Tibial artery (tissue), 4 donors: ENCODE measurements around the gene SLC12A3.

Source experiments
- DNase-seq, 2 donors: peaks; one replicate each; pipeline ENCODE4 v3.0.0-alpha.2; 2019
- H3K27ac ChIP-seq, 2 donors: fragments of 200-600 bp; sonication (generic) in 1 of 2; 1 replicate in 1 of 2; 2 replicates in 1 of 2; pipeline ENCODE4 v1.5.1; 2018 to 2019; ENCODE audit warnings: mild to moderate bottlenecking in 1 of 2
- H3K27me3 ChIP-seq, 2 donors: fragments of 200-600 bp; sonication (generic) in 1 of 2; one replicate each; pipeline versions ENCODE4 v1.5.1 to v1.6.0; 2016 to 2019
- H3K36me3 ChIP-seq, 3 donors: fragments of 200-600 bp; sonication (generic) in 2 of 3; one replicate each; pipeline ENCODE4 v1.5.1; 2016 to 2019; ENCODE audit warnings: mild to moderate bottlenecking in 2 of 3
- H3K4me1 ChIP-seq, 4 donors: fragments of 200-600 bp; sonication (generic) in 2 of 4; 1 replicate in 3 of 4; 2 replicates in 1 of 4; pipeline ENCODE4 v1.5.1; 2016 to 2019
- H3K4me3 ChIP-seq, 2 donors: fragments of 200-600 bp; sonication (generic) in 1 of 2; 1 replicate in 1 of 2; 2 replicates in 1 of 2; pipeline ENCODE4 v1.5.1; 2018 to 2019; ENCODE audit warnings: mild to moderate bottlenecking in 2 of 2
- H3K9me3 ChIP-seq, 3 donors: fragments of 200-600 bp; sonication (generic) in 1 of 3; one replicate each; pipeline ENCODE4 v1.5.1; 2016 to 2019
- intact Hi-C: fragments of 100-400 bp; cut with DNase I; formaldehyde crosslinking; loops from one replicate; pipeline ENCODE4 v1.15.0; 2023; ENCODE audit warnings: low total_unique reads
- TF ChIP-seq, protein P1 (sequence below), 2 experiments: fragments of 200-600 bp in 1 of 2; fragments of 450-650 bp in 1 of 2; IDR thresholded peaks; one replicate each; pipeline ENCODE4 v1.5.1; 2017 to 2019; ENCODE audit warnings: antibody characterized with exemption in 2 of 2, mild to moderate bottlenecking in 1 of 2, moderate library complexity in 1 of 2

SLC12A3 gene

DNA sequence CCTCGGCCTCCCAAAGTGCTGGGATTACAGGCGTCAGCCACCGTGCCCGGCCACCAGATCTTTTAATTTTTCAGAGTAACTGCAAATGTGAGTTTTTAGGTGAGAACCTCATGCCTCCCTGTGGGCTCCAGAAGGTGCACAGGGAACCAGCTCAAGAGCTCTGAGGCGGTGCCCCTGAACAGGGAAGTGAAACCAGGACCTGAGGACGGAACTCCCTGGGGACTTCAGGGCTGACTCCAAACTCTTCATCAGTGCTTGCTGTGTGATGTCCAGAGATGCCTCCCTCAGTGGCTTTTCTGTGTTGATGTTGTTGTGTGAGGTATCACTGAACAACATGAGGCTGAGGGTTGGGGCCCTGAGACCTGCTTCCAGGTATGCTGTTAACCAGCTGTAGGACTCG lies 23.8 kb downstream of the SLC12A3 start:
- intact Hi-C loops, result no loop called here
- H3K4me3 ChIP-seq, result no peak overlapping the region
- H3K4me1 ChIP-seq, result no peaks in the 10 kb centered on the region
- DNase-seq, result no peak
- no peaks in the 10 kb centered on the region for H3K36me3 ChIP-seq
- no peaks in the 10 kb centered on the region for H3K27me3 ChIP-seq
- TF ChIP-seq, protein P1, sequence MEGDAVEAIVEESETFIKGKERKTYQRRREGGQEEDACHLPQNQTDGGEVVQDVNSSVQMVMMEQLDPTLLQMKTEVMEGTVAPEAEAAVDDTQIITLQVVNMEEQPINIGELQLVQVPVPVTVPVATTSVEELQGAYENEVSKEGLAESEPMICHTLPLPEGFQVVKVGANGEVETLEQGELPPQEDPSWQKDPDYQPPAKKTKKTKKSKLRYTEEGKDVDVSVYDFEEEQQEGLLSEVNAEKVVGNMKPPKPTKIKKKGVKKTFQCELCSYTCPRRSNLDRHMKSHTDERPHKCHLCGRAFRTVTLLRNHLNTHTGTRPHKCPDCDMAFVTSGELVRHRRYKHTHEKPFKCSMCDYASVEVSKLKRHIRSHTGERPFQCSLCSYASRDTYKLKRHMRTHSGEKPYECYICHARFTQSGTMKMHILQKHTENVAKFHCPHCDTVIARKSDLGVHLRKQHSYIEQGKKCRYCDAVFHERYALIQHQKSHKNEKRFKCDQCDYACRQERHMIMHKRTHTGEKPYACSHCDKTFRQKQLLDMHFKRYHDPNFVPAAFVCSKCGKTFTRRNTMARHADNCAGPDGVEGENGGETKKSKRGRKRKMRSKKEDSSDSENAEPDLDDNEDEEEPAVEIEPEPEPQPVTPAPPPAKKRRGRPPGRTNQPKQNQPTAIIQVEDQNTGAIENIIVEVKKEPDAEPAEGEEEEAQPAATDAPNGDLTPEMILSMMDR (IDR thresholded peaks at IDR 0.05), result no peak
- no peak overlapping the region for H3K27ac ChIP-seq
- no peaks in the 10 kb centered on the region for H3K9me3 ChIP-seq

DNA sequence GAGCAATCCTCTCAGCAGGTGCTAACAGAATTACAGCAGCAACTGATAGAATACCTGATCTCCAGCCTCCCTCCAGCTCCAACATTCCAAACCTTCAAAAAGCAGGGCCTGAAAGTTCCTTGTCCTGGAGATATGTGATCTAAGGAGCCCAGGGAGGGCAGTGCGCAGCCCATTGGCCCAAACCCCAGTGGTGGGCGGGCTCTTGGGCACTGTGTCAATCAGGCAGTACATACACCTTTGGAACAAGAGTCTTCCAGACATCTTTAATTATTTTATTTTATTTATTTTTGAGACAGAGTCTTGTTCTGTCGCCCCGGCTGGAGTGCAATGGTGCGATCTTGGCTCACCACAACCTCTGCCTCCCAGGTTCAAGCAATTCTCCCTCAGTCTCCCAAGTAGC lies 24.2 kb downstream of the SLC12A3 start:
- H3K27ac ChIP-seq, result no peak overlapping the region
- H3K4me1 ChIP-seq, result no peaks in the 10 kb centered on the region
- TF ChIP-seq, protein P1 (IDR thresholded peaks at IDR 0.05), result no peak
- no peaks in the 10 kb centered on the region for H3K36me3 ChIP-seq
- intact Hi-C loops, result no loop called here
- no peaks in the 10 kb centered on the region for H3K27me3 ChIP-seq
- no peak overlapping the region for H3K4me3 ChIP-seq
- no peaks in the 10 kb centered on the region for H3K9me3 ChIP-seq
- DNase-seq, result no peak

DNA sequence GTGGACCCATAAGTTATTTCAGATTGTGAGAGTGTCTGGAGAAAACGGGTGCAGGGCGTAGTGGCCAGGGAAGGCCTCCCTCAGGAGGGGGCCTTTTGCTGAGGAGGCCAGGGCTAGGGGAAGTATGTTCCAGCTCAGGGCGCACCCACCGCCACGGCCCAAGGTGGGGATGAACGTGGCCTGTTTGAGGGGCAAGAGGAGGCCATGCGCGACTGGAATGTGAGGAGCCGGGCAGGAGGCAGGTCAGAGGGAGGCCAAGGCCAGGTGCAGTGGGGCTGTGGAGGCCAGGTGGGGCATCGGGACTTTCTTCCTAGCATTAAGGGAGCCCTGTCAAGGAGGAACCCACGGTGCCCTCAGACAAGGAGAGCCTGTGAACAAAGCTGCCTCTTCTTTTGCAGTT lies 26.7 kb downstream of the SLC12A3 start:
- intact Hi-C loops, result no loop called here
- Histone ChIP-seq H3K36me3 (no peaks in the 10 kb centered on the region), H3K4me3 (no peak overlapping the region), H3K27me3 (no peaks in the 10 kb centered on the region), H3K9me3 (no peaks in the 10 kb centered on the region), H3K27ac (no peak overlapping the region), H3K4me1 (no peaks in the 10 kb centered on the region)
- DNase-seq, result no peak
- TF ChIP-seq, protein P1 (IDR thresholded peaks at IDR 0.05), result no peak

DNA sequence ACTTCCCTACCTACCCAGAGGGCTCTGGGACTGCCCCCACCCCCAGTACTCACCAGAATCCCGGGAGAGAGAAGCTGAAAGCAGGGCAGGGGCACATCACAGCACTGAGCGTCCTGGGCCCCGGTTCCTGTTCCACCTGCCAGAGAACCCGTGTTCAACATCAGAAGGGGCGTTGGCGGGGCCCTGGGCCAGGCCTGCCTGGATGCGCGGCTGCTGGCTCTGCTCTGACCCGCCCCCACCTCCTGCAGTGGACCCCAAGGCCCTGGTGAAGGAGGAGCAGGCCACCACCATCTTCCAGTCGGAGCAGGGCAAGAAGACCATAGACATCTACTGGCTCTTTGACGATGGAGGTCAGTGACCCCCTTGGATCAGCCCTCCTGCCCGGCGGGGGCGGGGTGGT lies 27.7 kb downstream of the SLC12A3 start:
- intact Hi-C loops, result no loop called here
- H3K4me1 ChIP-seq, result no peaks in the 10 kb centered on the region
- no peak overlapping the region for H3K4me3 ChIP-seq
- H3K36me3 ChIP-seq, result no peaks in the 10 kb centered on the region
- H3K27ac ChIP-seq, result no peak overlapping the region
- TF ChIP-seq, protein P1 (IDR thresholded peaks at IDR 0.05), result no peak
- no peaks in the 10 kb centered on the region for H3K27me3 ChIP-seq
- H3K9me3 ChIP-seq, result no peaks in the 10 kb centered on the region
- DNase-seq, result no peak

DNA sequence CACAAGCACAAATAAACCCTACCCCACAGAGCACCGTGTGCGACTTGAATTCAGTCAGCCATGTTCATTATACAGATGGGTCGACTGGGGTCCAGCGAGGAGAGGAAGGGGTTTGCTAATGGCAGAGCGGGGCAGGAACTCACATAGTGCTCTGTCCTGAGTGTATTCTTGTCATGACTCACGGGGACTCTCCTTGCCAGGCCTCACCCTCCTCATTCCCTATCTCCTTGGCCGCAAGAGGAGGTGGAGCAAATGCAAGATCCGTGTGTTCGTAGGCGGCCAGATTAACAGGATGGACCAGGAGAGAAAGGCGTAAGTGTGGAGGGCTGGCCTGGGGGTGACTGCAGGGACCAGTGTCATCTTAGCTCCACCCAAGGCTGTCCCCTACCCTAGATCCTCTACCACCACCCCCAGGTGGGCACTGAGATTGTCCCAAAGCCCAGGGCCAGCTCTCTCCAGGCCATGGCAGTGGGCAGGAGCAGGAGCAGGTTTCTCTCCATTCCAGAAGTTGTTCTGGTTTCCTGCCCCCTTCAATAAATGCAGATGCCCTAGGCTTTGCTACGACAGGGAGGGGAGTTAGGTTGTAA lies 29.4 kb downstream of the SLC12A3 start:
- H3K4me1 ChIP-seq, result no peaks in the 10 kb centered on the region
- H3K9me3 ChIP-seq, result no peaks in the 10 kb centered on the region
- no peaks in the 10 kb centered on the region for H3K36me3 ChIP-seq
- TF ChIP-seq, protein P1 (IDR thresholded peaks at IDR 0.05), result no peak
- intact Hi-C loops, result no loop called here
- no peaks in the 10 kb centered on the region for H3K27me3 ChIP-seq
- H3K27ac ChIP-seq, result no peak overlapping the region
- no peak for DNase-seq
- no peak overlapping the region for H3K4me3 ChIP-seq

DNA sequence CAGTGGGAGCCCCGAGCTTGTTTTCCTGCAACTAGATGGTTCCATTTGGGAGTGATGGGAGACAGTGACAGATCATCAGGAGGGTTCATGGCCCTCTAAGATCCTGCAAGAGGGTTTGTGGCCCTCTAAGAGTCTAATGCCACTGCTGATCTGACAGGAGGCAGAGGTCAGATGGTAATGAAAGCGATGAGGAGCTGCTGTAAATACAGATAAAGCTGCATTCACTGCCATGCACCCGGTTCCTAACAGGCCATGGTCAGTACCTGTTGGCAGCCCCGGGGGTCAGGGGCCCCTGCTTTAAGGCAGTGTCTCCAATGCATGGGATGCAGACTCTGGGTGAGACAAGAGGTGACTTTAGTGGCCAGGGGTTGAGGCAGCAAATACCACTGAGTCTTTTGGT lies 30.8 kb downstream of the SLC12A3 start:
- H3K36me3 ChIP-seq, result no peaks in the 10 kb centered on the region
- no peak for DNase-seq
- H3K4me3 ChIP-seq, result no peak overlapping the region
- intact Hi-C loops, result no loop called here
- TF ChIP-seq, protein P1 (IDR thresholded peaks at IDR 0.05), result no peak
- no peaks in the 10 kb centered on the region for H3K9me3 ChIP-seq
- H3K27ac ChIP-seq, result no peak overlapping the region
- no peaks in the 10 kb centered on the region for H3K4me1 ChIP-seq
- no peaks in the 10 kb centered on the region for H3K27me3 ChIP-seq
